Stomach smooth muscle (tissue), 2 donors: ENCODE measurements around the gene PIP5KL1.

Source experiments
- H3K27ac ChIP-seq: one replicate; pipeline ENCODE4 v1.7.0; 2013; ENCODE audit warnings: mild to moderate bottlenecking, low read length, inconsistent platforms
- H3K27me3 ChIP-seq, 2 donors: one replicate each; pipeline ENCODE4 v1.7.0; 2013; ENCODE audit warnings: low read length in 2 of 2; ENCODE audit not compliant: insufficient read depth in 2 of 2, control insufficient read depth in 1 of 2
- H3K36me3 ChIP-seq, 2 donors: one replicate each; pipeline ENCODE4 v1.7.0; 2013; ENCODE audit warnings: low read length in 2 of 2; ENCODE audit not compliant: control insufficient read depth in 2 of 2, insufficient read depth in 2 of 2
- H3K4me1 ChIP-seq: one replicate; pipeline ENCODE4 v1.7.0; 2013; ENCODE audit warnings: low read length; ENCODE audit not compliant: control insufficient read depth, insufficient read depth
- H3K4me3 ChIP-seq, 2 donors: one replicate each; pipeline ENCODE4 v1.7.0; 2013; ENCODE audit warnings: low read length in 2 of 2
- H3K9ac ChIP-seq, 2 donors: one replicate each; pipeline ENCODE4 v1.7.0; 2013; ENCODE audit warnings: low read length in 2 of 2, mild to moderate bottlenecking in 1 of 2
- H3K9me3 ChIP-seq, 2 donors: one replicate each; pipeline ENCODE4 v1.7.0; 2013; ENCODE audit warnings: low read length in 2 of 2; ENCODE audit not compliant: control insufficient read depth in 2 of 2
- donor health status: healthy.
- donor health status: Pancreatic carcinoma.

The PIP5KL1 gene

GRCh38 chr9:127898433-127899127 is 32.0 kb downstream of the PIP5KL1 start:
- Histone ChIP-seq H3K9me3 (no peaks in the 10 kb centered on the region), H3K27ac (peak overlapping the region; percentile 84), H3K4me1 (peaks cover 40% of the 10 kb centered on the region), H3K4me3 (peak overlapping the region; percentile 72 to 85), H3K36me3 (peaks cover 24 to 28% of the 10 kb centered on the region in 2 donors), H3K27me3 (no peaks in the 10 kb centered on the region), H3K9ac (peak overlapping the region; percentile 73 to 86)

GRCh38 chr9:127897193-127897692 is 33.3 kb downstream of the PIP5KL1 start:
- Histone ChIP-seq H3K27me3 (no peaks in the 10 kb centered on the region), H3K9ac (peak overlapping the region in 1 of 2 donors; percentile 21), H3K4me1 (peaks cover 36% of the 10 kb centered on the region), H3K27ac (peak overlapping the region; percentile 73), H3K9me3 (peaks cover 7 to 8% of the 10 kb centered on the region in 2 donors), H3K4me3 (peak overlapping the region in 1 of 2 donors; percentile 68), H3K36me3 (peaks cover 37 to 39% of the 10 kb centered on the region in 2 donors)

GRCh38 chr9:127896395-127897192 is 34.0 kb downstream of the PIP5KL1 start:
- peak overlapping the region; percentile 73 for H3K27ac ChIP-seq

GRCh38 chr9:127895811-127896210 is 34.8 kb downstream of the PIP5KL1 start:
- Histone ChIP-seq H3K27ac (no peak overlapping the region), H3K36me3 (peaks cover 37 to 44% of the 10 kb centered on the region in 2 donors), H3K27me3 (no peaks in the 10 kb centered on the region), H3K4me3 (no peak overlapping the region), H3K9ac (no peak overlapping the region), H3K9me3 (peaks cover 7 to 8% of the 10 kb centered on the region in 2 donors), H3K4me1 (peaks cover 36% of the 10 kb centered on the region)

More at GRCh38 chr9:127896395-127897192, 34.0 kb downstream of the PIP5KL1 start:
- H3K4me1 ChIP-seq, result peaks cover 36% of the 10 kb centered on the region
- H3K27me3 ChIP-seq, result no peaks in the 10 kb centered on the region
- peak overlapping the region in 1 of 2 donors; percentile 68 for H3K4me3 ChIP-seq
- peaks cover 7 to 8% of the 10 kb centered on the region in 2 donors for H3K9me3 ChIP-seq
- peak overlapping the region in 1 of 2 donors; percentile 42 for H3K9ac ChIP-seq
- peaks cover 37 to 41% of the 10 kb centered on the region in 2 donors for H3K36me3 ChIP-seq

- H3K36me3 ChIP-seq, result peaks cover 40 to 54% of the 10 kb centered on the region in 2 donors
- no peak overlapping the region for H3K4me3 ChIP-seq
- H3K4me1 ChIP-seq, result peaks cover 22% of the 10 kb centered on the region
- no peak overlapping the region for H3K27ac ChIP-seq
- H3K27me3 ChIP-seq, result no peaks in the 10 kb centered on the region
- H3K9ac ChIP-seq, result no peak overlapping the region
- peaks cover 7 to 8% of the 10 kb centered on the region in 2 donors for H3K9me3 ChIP-seq
Observed at GRCh38 chr9:127893392-127893791, 37.2 kb downstream of the PIP5KL1 start.

- Histone ChIP-seq H3K27me3 (no peaks in the 10 kb centered on the region), H3K36me3 (peaks cover 43 to 55% of the 10 kb centered on the region in 2 donors), H3K4me3 (no peak overlapping the region), H3K9me3 (peaks cover 7 to 8% of the 10 kb centered on the region in 2 donors), H3K4me1 (peaks cover 20% of the 10 kb centered on the region), H3K27ac (no peak overlapping the region), H3K9ac (no peak overlapping the region)
Observed at GRCh38 chr9:127892831-127893230, 37.7 kb downstream of the PIP5KL1 start.

- Histone ChIP-seq H3K27ac (no peak overlapping the region), H3K36me3 (peaks cover 49 to 59% of the 10 kb centered on the region in 2 donors), H3K4me1 (no peaks in the 10 kb centered on the region), H3K4me3 (no peak overlapping the region), H3K9me3 (peaks cover 7 to 8% of the 10 kb centered on the region in 2 donors), H3K27me3 (no peaks in the 10 kb centered on the region), H3K9ac (no peak overlapping the region)
Observed at GRCh38 chr9:127890053-127890452, 40.5 kb downstream of the PIP5KL1 start.

GRCh38 chr9:127887792-127888191 is 42.8 kb downstream of the PIP5KL1 start:
- Histone ChIP-seq H3K9ac (no peak overlapping the region), H3K36me3 (peaks cover 27 to 44% of the 10 kb centered on the region in 2 donors), H3K27me3 (no peaks in the 10 kb centered on the region), H3K4me1 (peaks cover 2% of the 10 kb centered on the region), H3K4me3 (no peak overlapping the region), H3K9me3 (peaks cover under 1% of the 10 kb centered on the region in 2 donors), H3K27ac (no peak overlapping the region)

GRCh38 chr9:127886401-127886972 is 44.1 kb downstream of the PIP5KL1 start:
- no peaks in the 10 kb centered on the region for H3K9me3 ChIP-seq
- no peak overlapping the region for H3K27ac ChIP-seq
- H3K4me1 ChIP-seq, result peaks cover 2% of the 10 kb centered on the region
- H3K27me3 ChIP-seq, result no peaks in the 10 kb centered on the region
- no peak overlapping the region for H3K9ac ChIP-seq
- H3K36me3 ChIP-seq, result peaks cover 22 to 39% of the 10 kb centered on the region in 2 donors
- no peak overlapping the region for H3K4me3 ChIP-seq

- H3K4me3 ChIP-seq, result no peak overlapping the region
Observed at GRCh38 chr9:127885508-127886281, 44.9 kb downstream of the PIP5KL1 start.

More at GRCh38 chr9:127885508-127886281, 44.9 kb downstream of the PIP5KL1 start:
- Histone ChIP-seq H3K9me3 (no peaks in the 10 kb centered on the region), H3K27me3 (no peaks in the 10 kb centered on the region), H3K27ac (no peak overlapping the region), H3K9ac (no peak overlapping the region), H3K4me1 (peaks cover 2% of the 10 kb centered on the region), H3K36me3 (peaks cover 22 to 35% of the 10 kb centered on the region in 2 donors)
